SIG-M5 treated with dmso at 0.1 percent for 504 hours (cell line): ENCODE results near the gene DVL2.
"Not testable (repeated sequence)": the region's sequence is repeated elsewhere in the genome, so short reads cannot be mapped to it uniquely, and the experiment has no call there.

ENCODE experiments used
- DNase-seq: peaks from one replicate; lab custom pipeline; 2025; ENCODE audit not compliant: unreplicated experiment; lab: John Stamatoyannopoulos, UW

DVL2 gene

DNA sequence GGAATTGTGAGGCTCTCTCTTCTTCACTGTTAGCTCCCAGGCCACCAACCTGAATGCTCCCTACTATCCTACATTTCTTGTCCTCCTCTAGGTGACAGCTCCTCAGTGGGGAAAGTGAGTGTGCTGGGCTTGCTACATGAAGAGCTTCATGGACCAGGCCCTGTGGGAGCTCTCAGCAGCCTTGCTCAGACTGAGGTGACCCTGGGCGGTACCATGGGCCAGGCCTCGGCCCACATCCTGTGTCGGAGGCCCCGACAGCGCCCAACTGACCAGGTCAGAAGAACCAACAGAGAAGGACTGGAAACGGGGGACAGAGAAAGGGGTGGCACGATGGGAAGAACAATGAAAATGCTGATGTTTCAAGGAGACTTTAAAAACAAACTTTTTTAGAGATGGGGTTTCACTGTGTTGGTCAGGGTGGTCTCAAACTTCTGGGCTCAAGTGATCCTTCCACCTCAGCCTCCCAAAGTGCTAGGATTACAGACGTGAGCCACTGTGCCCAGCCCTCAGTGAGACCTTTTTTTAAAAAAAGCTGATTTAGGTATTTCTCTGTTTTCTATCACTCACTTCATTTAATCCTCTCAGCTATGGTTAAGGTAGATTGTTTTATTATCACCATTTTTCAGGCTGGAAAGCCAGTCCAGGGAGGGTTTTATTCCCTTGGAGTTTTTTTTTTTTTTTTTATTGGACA, 22.6 kb upstream of the DVL2 start:
- DNase-seq: no peak

GRCh38 chr17:7254511-7254910, 20.2 kb upstream of the DVL2 start:
- no peak for DNase-seq

DNA sequence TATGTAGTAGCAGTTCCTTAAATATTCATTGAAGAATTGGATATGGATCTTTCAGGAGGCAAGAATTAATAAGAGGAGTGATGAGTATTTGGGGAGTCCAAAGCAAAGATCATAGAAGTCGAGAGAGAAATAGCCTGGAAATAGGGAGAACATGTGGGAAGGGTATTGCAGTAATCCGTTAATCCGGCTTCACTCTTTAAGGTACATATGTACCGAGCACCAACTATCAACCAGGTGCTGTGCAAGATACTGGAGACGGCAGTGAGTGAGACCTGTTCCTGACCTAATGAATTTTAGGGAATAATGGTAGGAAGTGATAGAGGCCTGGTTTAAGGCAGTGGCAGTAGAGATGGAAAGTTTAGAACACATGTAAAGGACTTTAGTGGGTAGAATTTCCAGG, 18.8 kb upstream of the DVL2 start:
- no peak for DNase-seq

GRCh38 chr17:7252176-7253043, 18.1 kb upstream of the DVL2 start, which contains the start of gene ELP5:
ELP5 (plus strand) TSS chr17:7252215; CDS start chr17:7252551, 336 bp downstream.
- peak; percentile 86 for DNase-seq

DNA sequence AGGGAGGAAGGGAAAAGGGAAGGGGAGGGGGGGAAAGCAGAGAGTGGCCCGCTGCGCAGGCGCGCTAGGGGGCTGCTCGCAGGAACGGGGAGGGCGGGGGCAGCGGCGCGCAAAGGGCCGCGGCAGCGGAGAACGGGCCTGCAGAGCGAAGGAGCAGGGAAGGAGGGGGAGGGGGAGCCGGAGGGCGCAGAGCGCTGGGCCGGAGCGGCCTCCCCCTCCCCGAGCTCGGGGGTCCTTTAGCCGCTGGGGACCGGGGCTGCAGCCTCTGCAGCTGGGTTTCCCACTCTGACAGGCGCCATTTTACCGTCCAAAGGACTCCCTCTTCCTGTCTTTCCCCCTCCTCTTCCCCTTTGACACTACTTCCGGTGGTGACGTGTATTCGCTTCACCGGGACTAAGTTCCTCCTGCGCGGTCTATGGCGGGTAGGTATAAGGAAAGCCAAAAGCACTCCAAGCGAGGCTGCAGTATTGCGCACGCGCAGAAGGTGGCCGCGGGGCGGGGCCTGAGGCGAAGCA, 17.4 kb upstream of the DVL2 start, which contains the start of gene CTDNEP1:
Gene CTDNEP1, minus strand, starts transcription at position 74 of the 515 bp plus-strand sequence. CDS start 438 bp downstream, outside the sequence.
- DNase-seq: peak; percentile 98

- DNase-seq: no peak
These were observed 16.6 kb upstream of the DVL2 start for GRCh38 chr17:7250695-7251627.

- peak; percentile 46 for DNase-seq
These were observed 15.5 kb upstream of the DVL2 start for GRCh38 chr17:7249830-7250229.

GRCh38 chr17:7249214-7249613, 14.9 kb upstream of the DVL2 start:
- no peak for DNase-seq

- no peak for DNase-seq
These were observed 14.5 kb upstream of the DVL2 start for GRCh38 chr17:7248796-7249195.

GRCh38 chr17:7246779-7247178, 12.5 kb upstream of the DVL2 start:
- no peak for DNase-seq

DNA sequence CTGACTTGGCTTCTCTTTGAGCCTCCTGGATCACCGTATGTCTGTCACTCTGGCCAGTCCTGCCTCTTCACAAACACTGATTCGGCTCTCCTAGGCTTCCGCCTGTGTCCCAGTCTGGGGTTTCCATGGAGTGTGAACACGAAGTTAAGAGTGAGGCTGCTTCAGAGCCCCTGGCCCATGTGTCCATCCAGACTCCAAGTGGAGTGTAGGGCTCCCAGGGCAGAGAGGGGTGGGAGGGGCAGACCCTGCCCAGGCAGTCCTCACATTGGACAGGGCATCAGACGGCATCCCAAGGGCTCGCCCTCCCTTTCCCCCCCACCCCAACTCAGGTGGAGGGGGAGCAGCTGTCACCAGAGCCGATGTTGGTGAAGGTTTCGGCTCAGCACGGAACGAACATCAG, 9.5 kb upstream of the DVL2 start:
- not testable (repeated sequence) for DNase-seq

DNA sequence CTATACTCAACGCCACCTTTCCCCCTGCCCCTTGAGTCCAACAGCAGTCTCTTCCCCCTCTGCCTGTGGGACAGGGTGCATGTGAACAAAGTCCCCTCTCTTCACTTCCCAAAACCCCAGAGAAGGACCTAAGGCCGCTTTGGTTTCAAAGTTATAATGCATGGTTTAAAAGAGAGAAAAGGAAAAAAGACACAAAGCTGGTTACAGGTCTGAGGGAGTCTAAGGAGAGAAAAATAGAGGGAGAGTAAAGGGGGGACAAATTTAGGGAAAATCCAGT, 9.1 kb upstream of the DVL2 start:
- DNase-seq: no peak

DNA sequence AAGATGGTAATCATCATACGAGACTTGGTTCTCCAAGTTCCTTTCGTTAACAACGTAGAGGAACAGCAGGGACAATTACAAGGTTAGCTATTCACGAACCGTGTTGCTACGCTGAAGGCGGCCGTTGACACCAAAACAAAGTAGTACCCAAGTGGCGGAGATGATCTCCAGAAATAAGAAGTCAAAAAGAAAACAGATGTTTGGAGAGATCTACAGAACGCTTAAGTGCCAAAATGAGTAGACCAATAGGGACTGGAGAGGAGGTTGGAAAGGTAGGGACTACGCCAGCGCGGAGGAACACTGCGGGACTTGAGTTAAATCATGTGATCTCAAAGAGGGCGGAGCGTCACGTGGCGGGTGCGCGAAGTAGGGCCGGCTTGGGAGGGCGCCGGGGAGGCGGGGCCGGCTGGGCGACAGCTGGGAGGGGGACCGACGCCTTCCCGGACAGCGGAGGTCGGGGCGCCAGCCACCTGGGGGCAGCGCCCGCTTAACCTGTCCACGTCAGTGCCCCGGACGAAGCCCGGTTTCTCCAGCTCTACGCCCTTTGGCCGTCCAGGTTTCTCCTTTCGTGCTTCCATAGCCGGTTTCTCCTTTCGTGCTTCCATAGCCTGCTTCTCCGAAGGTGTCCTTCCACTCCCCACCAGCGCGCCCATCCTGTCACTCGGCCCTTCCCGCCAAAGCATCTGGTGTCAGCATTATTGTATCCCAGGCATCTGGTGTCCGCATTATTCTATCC, 8.6 kb upstream of the DVL2 start:
- peak; percentile 86 for DNase-seq

DNA sequence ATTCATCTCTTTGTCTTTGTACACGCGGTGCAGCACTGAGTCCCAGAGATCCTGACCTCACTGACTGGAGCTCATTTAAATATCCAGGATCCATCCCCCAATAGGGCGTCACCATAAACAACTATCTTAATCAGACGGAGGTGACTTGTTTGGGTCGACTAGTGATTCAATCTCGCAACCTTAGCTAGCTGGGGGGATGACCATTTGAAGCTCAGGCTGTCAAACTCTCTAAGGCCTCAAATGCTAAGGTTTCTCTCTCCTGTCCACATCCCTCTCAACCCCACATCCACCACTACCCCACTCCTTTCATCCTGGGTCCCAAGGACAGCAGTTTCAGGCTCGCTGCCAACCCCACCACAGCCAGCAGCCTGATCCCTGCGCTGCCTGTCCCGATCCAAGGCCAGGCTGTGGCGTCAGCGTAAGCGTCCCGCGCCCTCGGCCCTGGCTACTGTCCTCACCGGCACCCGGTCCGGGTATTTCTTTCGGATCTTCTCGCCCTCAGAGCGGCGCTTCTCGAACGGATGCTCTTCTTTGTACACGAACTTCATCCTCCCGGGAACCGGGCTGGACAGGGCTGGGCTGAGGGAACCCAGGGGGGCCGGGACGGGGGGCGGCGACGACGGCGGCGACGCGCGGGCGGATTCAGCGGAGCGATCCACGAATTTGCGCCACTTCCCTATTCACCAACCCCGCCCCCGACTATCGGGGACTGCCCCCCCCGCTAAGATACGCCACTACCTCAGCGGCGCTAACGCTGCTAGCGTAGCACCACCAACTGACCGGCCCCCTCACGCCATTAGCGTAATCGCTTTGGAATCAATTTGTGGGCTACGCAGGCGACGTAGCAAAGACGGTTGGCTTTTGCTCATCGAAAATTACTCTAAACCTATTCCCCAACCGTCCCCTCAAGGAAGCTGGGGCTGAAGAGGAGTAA, 7.7 kb upstream of the DVL2 start, which contains the start of gene GABARAP:
Gene GABARAP, minus strand, starts transcription at position 667 of the 934 bp plus-strand sequence. Its CDS starts 119 bp downstream, at position 548.
- DNase-seq: peak; percentile 83

GRCh38 chr17:7241090-7241733, 6.9 kb upstream of the DVL2 start:
- DNase-seq: no peak

DNA sequence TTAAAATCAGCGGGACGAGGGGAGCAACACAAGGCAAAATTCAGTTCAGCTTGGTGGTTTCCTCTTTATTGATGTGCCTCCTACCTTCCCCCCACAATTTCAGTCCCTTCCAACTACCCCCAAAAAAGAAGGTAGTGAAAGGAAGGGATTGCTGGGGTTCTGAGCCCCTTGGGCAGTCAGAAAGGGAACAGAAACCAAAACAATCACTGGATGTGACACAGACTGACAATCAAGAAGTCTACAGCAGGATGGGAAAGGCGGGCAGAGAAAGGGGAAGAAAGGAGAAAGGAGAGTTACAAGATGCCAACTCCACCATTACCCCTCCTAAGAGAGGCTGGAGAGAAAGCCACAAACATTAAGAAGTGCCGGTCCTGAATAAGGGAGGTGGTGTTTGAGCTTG, 6.1 kb upstream of the DVL2 start:
- DNase-seq: peak; percentile 88

- DNase-seq: peak; percentile 99
These were observed 5.0 kb upstream of the DVL2 start, which contains the start of gene PHF23 for GRCh38 chr17:7239091-7240027. PHF23 (minus strand) TSS chr17:7239457; CDS start chr17:7239279, 178 bp downstream.
